GM20431 (cell line): Measurements from ENCODE around the gene PCNX4.
"Not testable (repeated sequence)": the region's sequence is repeated elsewhere in the genome, so short reads cannot be mapped to it uniquely, and the experiment has no call there.

ENCODE experiments used
- in situ Hi-C: fragments of 300-500 bp; cut with MseI, MboI; formaldehyde crosslinking; loops from one replicate; pipeline ENCODE4 v1.15.0; 2020; ENCODE audit warnings: low sequenced_read_pairs; ENCODE audit not compliant: unreplicated experiment

PCNX4 gene

DNA sequence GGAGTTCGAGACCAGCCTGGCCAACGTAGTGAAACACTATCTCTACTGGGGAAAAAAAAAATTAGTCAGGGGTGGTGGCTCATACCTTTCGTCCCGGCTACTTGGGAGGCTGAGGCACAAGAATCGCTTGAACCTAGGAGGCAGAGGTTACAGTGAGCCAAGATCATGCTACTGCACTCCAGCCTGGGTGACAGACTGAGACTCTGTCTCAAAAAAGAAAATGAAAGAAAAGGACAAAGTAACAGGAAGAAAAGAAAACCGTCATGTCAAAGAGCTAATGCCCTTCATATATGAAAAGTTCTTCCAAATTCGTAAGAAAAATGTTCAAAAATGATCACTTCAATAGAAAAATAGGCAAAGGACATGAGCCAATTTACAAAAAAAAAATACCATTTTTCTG is 8.1 kb downstream of the PCNX4 start:
- in situ Hi-C loops: not testable (repeated sequence)

DNA sequence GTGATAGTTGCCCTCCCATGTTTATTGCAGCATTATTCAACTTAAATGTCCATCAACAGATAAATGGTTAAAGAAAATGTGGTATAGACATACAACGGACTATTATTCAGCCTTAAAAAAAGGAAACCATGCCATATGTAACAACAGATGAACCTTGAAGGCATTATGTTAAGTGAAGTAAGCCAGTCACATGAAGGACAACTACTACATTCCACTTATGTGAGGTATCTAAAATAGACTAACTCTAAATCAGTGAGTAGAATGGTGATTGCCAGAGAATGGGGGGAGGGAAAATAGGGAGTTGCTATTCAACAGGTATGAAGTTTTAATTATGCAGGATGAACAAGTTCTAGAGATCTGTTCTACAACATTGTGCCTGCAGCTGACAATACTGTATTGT is 10.1 kb downstream of the PCNX4 start:
- in situ Hi-C loops: no loop called here

DNA sequence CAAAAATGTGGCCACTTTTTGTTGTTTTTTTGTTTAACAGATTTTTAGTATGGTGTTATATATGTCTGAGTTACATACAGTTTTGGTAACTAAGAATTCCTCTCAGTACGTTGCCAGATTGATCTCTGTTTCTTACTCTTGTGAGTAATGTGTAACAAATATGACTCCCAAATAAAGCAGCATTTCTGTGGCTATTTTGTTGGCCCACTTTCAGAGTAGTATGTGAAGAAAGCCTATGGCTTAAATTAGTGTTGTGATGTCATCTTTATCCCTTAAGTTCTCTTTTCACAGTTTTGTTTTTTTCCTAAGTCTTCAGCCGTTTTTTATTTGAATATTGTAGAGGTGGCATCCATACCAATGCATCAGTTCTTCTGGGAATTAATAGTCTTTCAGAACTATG is 10.7 kb downstream of the PCNX4 start:
- in situ Hi-C loops: no loop called here

DNA sequence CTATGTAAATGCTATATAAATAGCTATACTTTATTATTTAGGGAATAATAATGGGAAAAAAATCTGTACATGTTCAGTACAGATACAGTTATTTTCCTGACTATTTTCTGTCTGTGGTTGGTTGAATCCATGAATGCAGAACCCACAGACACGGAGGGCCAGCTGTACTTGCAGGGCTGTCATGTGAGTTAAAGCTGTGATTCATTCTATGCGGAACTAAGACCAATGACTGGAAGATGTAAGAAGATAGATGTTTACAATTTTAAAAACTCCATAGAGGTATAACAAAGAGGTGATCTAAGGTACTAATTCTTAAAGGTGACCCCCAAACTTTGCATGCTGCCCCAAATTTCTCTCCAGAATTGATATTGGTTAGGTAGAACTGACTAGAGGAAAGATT is 14.6 kb downstream of the PCNX4 start:
- in situ Hi-C loops: no loop called here

DNA sequence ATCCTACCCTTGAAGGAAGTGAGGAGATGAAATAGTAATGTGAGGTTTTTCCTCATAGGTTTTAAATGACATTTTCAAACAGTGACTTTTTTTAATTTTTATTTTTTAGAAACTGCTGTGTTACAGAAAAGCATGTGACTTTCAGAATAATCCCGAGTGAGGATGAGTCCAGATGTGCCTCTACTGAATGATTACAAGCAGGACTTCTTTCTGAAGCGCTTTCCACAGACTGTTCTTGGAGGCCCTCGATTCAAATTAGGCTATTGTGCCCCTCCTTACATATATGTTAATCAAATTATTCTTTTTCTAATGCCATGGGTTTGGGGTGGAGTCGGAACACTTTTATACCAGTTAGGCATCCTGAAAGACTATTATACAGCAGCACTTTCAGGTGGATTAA is 15.8 kb downstream of the PCNX4 start:
- in situ Hi-C loops: no loop called here

DNA sequence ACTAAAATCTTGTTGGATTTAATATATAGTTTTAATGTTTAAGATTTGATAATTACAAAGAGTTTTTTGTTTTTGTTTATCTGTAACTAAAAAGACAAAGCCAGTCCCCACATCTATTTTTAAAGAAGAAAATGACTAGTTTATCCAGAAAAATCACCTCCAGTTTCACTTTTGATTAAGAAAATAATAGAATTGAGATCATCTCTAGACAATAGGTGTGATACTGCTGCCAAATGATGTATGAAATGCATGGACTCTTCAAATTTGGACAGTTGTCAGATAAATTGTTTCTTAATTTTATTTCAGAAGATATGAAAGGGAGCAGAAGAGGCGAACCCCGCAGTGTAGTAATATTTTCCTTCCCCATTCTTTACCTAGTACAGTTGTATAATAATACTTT is 20.0 kb downstream of the PCNX4 start:
- in situ Hi-C loops: no loop called here

DNA sequence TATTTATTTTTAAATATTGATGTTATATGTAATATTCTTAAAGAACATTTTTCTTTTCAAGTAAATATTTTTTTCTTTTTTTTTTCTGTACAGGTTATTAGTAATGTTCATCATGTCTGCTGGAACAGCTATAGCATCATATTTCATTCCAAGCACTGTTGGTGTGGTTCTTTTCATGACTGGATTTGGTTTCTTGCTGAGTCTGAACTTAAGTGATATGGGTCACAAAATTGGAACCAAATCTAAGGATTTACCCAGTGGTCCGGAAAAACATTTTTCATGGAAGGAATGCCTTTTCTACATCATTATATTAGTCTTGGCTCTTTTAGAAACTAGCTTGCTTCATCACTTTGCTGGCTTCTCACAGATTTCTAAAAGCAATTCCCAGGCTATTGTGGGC is 23.2 kb downstream of the PCNX4 start:
- in situ Hi-C loops: no loop called here

DNA sequence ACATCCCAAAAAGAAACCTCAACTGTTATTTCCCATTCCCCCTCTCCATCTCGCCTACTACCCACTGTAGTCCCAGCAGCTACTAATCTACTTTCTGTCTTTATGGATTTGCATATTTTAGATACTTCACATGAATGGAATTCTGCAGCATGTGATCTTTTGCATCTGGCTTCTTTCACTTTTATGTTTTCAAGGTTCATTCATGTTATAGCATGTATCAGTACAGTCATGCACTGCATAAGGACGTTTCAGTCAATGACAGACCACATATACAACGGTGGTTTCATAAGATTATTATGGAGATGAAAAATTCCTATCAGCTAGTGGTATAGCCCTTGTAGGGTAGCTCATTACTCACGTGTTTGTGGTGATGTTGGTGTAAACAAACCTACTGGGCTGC is 24.5 kb downstream of the PCNX4 start:
- in situ Hi-C loops: no loop called here

DNA sequence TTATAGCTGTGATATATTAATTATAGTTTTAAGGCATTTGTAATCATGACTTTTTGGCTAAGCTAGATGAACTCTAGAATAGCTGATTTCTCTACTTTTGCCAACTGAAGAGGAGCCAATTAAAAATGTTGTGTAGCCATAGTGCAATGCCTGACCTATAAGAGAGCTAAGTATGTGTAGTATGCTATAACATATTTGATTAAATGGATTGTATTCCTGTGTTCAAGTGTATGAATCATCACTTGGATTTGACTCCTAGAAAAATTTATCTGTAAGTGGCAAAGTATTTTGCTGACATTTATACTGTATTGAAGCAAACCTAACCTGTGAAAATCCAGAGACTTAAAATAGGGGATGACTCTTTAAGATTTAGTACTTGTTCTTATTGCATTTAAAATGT is 34.2 kb downstream of the PCNX4 start:
- in situ Hi-C loops: no loop called here

DNA sequence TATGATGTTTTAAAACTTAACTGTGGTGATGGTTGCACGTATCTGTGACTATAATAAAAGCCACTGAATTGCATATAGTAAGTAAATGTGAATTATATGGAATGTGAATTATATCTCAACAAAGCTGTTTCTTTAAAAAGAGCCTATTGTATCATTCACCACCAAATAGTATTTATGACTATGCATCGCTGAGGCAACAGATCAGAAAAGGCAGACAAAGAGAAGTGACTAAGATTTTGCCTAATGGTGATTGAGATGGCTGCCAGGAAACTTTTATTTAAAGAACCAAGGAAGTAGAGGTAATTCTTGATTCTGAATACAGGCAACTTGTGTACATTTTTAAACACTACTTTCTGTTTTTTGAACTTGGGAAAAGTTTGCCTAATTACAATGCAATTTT is 41.8 kb downstream of the PCNX4 start:
- in situ Hi-C loops: no loop called here

DNA sequence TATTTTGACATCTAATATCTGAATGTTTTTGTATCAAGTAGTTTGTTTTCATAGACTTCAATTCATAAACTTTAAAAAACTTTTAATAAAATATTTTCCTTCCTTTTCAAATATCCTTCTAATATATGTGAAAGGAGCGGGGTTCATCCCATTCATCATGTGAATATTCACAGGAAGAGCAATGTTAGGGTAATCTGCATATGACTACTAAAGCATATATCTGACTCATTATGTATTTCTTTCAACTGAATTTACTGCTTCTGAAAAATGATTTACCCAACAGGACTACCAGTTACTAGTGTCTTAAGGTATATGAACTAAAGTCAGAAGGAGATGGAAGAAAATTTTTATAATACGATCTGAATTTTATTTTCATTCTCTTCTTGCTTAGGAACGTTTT is 43.0 kb downstream of the PCNX4 start:
- in situ Hi-C loops: no loop called here

DNA sequence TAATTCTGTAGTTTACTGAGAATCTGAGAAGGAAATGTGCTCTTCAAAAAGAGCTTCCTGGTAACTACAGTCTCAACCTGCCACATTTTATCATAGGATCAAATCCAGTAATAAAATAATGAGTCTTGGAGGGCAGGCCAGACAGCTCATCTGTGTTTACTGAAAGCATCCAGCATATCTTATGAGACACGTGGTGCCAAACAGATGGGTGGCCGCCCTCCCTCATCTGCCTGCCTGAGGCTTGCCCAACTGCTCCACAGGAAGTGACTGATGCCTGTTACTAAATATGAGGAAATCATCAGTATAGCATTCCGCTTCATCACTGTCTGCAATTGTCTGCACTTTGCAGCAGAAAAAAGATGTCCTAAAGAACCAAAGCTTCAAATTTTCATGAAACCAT is 60.0 kb downstream of the PCNX4 start:
- in situ Hi-C loops: loop anchor here (25.0 kb wide), 1 partner anchor 189 kb away; no protein-coding TSS in a partner anchor

DNA sequence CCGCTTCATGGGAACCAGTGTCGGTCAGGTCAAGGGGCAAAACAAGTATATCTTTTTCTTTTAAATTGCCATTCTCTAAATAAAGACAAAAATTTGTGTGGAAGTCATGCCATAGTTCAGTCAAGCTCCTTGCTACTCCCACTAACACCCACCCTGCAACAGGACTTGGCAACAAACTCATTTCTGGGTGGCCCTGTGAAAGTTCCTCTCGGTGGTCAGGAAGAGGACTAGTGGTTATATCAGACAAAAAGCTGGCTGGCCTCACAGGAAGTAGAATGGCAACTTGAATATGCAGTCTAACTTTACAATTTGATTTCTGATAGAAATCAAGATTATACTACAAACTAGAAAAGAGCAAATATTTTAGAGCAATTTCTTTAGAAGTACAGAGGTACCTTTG is 62.3 kb downstream of the PCNX4 start:
- in situ Hi-C loops: loop anchor here (25.0 kb wide), 1 partner anchor 192 kb away; no protein-coding TSS in a partner anchor

DNA sequence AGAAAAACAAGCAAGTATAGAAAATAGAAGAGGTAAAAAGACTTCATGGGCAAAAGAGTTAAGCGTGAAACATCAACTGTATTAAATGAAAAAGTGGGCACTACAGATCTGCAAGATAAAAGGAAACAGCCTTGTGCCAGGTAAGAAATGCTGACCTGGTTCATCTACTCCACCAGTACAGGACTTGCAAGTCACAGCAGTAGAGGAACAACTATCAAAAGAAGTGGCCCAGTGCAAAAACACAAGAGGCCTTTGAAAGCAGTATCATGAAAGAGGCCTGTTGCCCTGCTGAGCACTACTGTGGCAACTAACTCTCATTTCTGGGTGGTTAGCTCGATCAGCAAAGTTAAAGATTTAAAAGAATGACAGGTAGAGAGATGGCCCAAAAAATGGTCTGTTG is 62.9 kb downstream of the PCNX4 start:
- in situ Hi-C loops: loop anchor here (25.0 kb wide), 1 partner anchor 192 kb away; no protein-coding TSS in a partner anchor

DNA sequence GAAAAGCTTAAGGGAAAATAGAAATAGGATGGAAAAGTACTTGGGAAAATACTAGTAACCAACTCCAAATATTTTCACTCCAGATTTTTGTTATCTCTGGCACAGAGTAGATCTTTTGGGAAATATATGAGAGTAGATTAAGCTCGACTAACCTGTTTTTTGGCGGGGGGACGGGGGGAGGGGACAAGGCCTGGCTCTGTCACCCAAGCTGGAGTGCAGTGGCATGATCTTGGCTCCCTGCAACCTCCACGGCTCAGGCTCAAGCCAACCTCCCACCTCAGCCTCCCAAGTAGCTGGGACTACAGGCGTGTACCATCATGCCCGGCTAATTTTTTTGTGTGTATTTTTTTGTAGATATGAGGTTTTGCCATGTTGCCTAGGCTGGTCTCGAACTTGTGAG is 68.7 kb downstream of the PCNX4 start:
- in situ Hi-C loops: loop anchor here (25.0 kb wide), 1 partner anchor 198 kb away; no protein-coding TSS in a partner anchor

DNA sequence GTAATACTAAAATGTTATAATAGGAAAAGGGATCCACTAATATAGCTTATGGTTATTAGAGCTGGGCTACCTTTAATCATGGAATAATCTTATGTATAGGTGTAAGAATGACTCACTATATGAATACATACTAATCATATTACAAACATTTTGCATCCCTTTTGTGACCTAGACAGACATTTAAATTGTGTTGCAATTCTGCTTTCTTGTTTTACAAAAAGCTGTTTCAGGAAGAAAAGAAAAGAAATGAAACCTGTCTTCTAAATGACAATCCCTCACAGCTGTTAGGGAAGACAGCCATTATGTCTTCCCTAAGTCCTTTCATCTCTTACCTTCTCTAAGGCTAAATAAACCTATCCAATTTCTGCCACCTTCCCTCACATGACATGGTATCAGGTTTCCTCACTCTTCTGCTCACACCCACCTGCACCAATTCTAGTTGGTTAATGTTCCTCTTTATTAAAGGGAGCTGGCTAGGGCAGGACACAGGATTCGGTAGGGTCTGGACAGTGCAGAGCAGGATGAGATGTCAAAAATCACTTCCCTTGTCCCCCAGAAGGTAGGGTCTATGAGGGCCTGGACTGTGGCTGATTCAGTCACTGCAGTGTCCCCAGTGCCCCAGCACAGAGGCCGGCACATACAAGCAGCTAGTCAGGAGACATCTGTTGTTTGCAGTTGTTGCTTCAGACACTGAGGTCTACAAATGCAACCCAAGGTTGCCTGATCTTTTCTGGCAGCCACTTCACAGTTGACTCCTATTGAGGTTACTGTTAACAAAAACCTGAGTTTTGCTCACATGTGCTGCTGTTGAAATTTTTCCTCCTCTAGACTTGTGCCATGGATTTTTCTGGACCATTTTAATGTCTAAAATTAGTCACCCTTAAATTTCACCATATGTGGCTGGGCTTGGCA is 69.7 kb downstream of the PCNX4 start:
- in situ Hi-C loops: loop anchor here (25.0 kb wide), 1 partner anchor 199 kb away; no protein-coding TSS in a partner anchor

DNA sequence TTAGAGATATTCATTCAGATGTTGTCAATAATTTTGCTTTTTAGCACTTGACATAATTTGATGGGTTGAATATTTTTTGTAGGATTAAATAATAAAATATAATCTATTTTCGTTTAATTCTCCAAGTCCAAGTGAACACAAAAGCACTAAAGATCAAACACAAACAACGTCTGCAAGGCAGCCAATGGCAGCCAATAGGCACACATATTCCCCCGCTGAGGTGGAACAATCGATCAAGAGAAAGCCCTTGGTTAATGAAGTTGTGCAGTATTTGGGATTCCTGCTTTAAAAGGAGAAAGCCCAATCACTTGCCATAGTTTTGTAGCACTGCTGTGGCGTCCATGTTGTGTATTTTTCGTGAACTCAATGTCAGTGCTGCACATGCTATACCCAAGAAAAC is 72.0 kb downstream of the PCNX4 start:
- in situ Hi-C loops: loop anchor here (25.0 kb wide), 1 partner anchor 201 kb away; no protein-coding TSS in a partner anchor

DNA sequence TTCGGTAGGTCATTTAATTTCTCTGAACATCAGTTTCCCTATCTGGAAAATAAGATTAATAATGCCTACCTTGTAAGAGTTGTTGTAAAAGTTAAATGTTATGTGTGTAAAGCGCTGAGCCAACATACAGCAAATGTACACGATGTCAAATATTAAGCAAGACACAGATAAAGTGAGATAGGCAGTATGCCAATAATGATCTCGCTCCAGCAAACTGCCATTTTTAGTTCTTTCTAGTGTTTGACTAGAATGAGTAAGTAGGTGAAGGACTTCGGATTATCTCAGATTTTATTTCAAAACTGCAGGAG is 72.6 kb downstream of the PCNX4 start:
- in situ Hi-C loops: loop anchor here (25.0 kb wide), 1 partner anchor 202 kb away; no protein-coding TSS in a partner anchor

DNA sequence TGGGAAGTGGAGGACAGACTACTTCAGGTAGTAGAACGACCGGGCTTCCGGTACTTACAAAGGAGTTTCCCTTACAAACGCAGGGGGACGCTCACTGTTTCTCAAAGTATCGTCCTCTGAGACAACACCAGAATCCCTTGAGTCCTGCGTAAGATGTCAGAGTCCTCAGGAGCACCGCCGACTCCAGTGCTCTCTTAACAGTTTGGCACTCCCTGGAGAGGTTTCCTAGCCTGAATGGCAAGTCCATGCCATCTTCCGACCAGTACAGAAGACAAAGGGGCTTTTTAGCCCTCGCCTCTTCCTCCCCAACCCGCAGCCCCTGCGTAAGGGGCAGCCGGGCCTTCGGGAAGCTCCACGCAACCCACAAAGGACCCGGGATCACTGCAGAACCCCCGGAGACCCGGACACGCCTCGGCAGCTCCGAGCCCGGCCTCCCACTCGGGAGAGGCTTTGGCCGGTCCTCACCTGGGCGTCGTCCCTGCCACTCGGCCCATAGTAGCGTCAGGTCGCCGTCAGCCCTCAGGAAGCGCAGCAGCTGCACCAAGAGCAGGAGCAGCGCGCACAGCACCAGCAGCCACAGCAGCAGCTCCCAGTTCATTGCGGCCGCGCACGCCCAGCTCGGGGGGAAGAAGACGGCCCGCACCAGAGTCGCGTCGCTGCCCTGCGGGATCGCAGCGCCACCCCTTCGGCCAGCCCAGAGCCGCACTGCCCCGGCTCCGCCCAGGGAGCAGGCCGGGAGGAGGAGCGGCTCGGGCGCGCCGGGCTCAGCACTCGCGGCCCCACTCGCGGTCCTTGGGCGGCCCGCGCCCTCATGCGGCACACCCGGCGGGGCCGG is 73.2 kb downstream of the PCNX4 start, which contains the start of gene DHRS7:
Gene DHRS7 (minus strand): TSS at position 687 of the 835 bp plus-strand sequence. CDS start 89 bp downstream, at position 598.
- in situ Hi-C loops: loop anchor here (25.0 kb wide), 1 partner anchor 203 kb away; no protein-coding TSS in a partner anchor

DNA sequence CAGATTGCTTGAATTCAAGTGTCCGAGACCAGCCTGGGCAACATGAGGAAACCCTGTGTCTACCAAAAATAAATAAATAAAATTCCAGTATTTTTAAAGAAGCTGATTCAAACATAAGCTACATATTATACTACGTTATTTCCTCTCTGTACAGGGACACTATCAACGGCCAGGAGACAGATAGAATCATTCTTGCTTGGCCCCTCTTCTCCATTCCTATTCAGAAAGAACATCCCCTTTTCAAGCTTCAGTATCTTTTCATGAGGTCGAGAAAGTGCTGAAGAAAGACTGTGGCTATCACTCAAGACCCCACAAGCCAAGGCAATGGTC is 73.8 kb downstream of the PCNX4 start:
- in situ Hi-C loops: loop anchor here (25.0 kb wide), 1 partner anchor 203 kb away; no protein-coding TSS in a partner anchor

DNA sequence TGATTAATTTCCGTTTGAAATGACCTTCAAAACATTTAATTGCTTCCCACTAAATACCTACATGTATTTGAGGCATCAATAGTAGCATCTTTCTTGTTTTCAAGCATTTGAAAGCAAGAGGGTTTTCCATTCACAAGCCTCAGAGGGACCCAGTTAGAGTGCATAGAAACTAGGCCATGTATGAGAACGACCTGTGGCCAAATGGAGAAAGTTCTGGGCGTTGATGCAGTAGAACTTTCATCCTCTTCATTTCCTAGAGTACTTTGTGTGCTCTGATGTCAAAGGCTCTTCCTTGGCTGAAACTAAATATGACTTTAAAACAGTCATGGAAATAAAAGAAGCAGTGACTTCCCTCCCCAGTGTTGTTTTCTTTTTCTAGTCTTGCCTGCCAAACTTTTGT is 74.4 kb downstream of the PCNX4 start:
- in situ Hi-C loops: loop anchor here (25.0 kb wide), 1 partner anchor 204 kb away; no protein-coding TSS in a partner anchor
